NCI-H748 treated with DMSO at 0.1 percent for 48 hours (cell line): ENCODE measurements around the gene FUCA1.
"Not testable (repeated sequence)": the region's sequence is repeated elsewhere in the genome, so short reads cannot be mapped to it uniquely, and the experiment has no call there.

Source experiments
- DNase-seq: peaks from one replicate; lab custom pipeline; 2025; lab: John Stamatoyannopoulos, UW

Gene FUCA1

GRCh38 chr1:23895993-23896392 lies 27.9 kb upstream of the FUCA1 start:
- DNase-seq: no peak

- DNase-seq: no peak
Measured at GRCh38 chr1:23895082-23895481, 27.0 kb upstream of the FUCA1 start.

- no peak for DNase-seq
Measured at GRCh38 chr1:23889074-23889473, 21.0 kb upstream of the FUCA1 start.

DNA sequence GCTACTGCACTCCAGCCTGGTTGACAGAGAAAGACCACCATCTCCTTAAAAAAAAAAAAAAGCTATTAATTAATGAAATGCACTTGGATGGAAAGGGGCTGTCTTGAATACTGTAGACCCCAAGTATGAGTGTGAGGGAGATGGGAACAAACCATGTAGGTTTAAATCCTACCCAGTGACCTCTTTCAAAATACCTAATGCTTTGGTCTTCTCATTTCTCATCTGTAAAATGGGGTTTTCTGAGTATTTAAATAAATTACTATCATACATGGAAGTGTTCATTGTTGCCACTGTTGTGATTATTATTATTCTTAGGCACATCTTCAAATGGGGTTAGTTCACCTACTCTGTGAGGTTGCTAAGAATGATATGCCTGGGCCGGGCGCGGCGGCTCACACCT lies 17.1 kb upstream of the FUCA1 start:
- no peak for DNase-seq

DNA sequence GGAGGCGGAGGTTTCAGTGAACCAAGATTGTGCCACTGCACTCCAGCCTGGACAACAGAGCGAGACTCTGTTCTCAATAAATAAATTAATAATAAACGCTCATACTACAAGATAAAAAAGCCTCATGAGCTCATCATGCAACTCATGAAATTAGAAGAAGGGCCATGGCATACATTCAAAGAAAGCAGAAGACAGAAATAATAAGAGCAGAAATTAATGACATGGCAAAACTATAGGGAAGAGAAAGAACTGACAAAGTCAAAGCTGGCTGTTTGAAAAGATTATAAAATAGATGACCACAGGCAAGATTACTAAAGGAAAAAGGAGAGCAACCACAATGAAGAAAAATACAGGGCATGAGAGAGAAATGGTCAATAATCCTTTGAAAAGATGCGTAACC lies 14.7 kb upstream of the FUCA1 start:
- DNase-seq: no peak

- no peak for DNase-seq
Measured at GRCh38 chr1:23879809-23880208, 11.7 kb upstream of the FUCA1 start.

DNA sequence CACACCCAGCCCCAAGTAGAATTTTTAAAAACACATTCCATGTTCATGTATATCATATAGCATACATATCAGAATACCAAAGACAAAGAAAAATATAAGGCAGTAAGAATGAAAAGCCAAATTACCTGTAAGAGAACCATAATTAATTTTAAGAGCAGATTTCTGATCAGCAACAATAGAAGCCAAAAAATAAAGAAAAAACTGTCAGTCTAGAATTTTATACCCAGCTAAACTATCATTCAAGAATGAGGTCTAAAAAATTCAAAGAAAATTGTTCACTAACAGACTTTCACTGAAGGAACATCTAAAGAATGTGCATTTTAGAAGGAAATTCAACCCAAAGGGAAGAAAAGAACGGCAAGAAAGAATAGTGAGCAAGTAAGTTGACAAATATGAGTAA lies 10.6 kb upstream of the FUCA1 start:
- DNase-seq: no peak

DNA sequence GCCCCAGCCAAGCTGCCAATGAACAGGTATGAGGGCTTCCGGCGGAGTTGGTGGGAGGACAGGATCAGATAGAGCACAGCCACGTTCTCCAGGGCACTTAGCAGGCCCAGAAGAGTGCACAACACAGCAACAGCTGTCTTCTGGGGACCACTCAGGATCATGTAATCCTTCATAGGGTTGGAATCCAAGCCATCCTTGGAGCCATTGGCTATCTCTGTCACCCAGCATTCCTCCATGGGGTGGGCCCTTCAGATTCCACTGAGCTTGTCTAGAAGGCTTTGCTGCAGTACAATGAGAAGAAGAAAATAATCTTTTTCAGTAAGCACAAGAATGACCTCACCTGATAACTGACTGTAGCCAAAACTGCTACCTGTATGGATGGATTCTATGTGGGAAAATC lies 7.3 kb upstream of the FUCA1 start:
- DNase-seq: no peak

DNA sequence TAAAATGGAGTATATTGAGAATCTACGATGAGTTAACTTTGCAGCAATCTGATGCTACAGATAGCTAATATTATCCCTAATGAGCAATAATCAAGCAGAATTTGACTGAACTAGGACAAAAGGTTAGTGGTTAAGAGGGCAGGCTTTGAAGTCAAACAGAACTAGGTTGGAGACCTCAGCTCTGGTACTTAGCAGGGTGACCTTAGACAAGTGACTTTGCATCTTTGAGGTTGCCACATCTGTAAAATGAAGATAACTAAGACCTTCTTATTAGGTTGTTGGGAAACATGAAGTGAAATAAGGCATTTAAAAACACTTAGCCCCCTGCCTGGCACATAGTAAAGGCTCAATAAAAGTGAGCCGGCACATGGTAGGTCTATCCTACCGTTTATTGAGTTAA lies 4.3 kb upstream of the FUCA1 start:
- no peak for DNase-seq

DNA sequence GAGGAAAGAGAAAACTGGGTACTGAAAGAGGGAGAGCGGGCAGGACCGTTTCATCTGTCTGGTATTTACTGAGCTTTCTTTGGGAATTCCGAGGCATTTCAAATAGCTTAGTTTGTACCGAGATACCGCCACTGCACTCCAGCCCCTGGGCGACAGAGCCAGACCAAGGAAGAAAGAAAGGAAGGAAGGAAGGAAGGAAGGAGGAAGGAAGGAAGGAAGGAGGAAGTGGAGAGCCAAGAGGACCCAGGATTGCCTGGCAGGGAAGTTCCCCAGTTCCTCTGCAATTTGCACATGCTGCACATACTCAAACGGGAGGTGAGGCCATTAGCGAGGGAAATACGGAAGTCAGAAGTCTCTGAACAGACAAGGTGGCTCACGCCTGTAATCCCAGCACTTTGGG lies 961 bp upstream of the FUCA1 start:
- no peak for DNase-seq

DNA sequence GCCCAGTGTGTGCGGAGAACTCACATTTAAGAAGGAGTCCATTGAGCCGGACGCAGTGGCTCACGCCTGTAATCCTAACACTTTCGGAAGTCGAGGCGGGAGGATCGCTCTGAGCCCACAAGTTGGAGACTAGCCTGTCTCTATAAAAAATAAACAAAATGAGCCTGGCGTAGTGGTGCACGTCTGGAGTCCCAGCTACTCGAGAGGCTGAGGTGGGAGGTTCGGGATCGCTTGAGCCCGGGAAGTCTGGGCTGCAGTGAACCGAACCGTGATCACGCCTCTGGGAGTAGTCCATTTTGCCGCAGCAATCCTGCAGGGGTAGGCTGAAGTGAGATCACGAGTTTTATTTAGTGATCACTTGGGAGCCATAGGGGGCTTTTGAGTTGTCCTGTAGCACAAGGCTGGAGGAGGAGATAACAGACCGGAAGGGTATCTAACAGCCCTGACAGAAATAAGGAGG lies 497 bp upstream of the FUCA1 start:
- peak; percentile 68 for DNase-seq

- DNase-seq: no peak
Measured at GRCh38 chr1:23867542-23867894, 572 bp downstream of the FUCA1 start.

- DNase-seq: no peak
Measured at GRCh38 chr1:23865543-23865930, 2.6 kb downstream of the FUCA1 start.

- no peak for DNase-seq
Measured at GRCh38 chr1:23864801-23865542, 3.1 kb downstream of the FUCA1 start.

DNA sequence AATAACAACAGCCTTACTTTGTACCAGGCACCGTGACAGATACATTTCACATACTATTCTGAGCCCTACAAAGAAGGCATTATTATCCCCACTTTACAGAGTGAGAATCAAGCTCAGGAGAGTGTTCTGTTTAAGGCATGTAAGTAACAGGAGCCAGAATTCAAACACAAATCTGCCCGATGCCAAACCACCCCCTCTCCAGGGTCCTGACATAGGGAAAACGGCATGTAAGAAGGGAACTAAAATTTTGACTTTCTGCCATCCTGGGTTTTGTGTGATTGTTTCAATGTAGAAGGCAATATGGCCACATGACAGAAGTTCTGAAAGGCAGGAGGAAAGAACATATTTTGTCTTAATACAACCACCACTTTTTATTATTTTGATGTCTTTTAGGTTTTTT lies 5.5 kb downstream of the FUCA1 start:
- no peak for DNase-seq

DNA sequence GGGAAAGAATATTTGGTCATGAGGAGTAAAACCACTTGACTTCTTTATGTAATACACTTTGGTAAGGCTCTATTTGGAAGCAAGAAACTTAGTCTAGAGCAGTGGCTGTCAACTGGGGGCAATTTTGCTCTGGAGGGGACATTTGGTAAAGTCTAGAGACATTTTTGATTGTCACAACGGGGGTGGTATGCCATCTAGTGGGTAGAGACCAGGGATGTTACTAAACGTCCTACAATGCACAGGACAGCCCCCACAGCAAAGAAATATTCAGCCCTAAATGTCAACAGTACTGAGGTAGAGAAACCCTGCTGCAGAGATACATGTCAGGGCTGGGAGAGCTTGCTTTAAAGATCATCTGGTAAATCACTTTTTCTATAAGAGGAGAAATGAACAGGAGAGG lies 13.5 kb downstream of the FUCA1 start:
- DNase-seq: no peak

GRCh38 chr1:23853124-23853523 lies 15.0 kb downstream of the FUCA1 start:
- DNase-seq: not testable (repeated sequence)

- not testable (repeated sequence) for DNase-seq
Measured at GRCh38 chr1:23851406-23851805, 16.7 kb downstream of the FUCA1 start.

DNA sequence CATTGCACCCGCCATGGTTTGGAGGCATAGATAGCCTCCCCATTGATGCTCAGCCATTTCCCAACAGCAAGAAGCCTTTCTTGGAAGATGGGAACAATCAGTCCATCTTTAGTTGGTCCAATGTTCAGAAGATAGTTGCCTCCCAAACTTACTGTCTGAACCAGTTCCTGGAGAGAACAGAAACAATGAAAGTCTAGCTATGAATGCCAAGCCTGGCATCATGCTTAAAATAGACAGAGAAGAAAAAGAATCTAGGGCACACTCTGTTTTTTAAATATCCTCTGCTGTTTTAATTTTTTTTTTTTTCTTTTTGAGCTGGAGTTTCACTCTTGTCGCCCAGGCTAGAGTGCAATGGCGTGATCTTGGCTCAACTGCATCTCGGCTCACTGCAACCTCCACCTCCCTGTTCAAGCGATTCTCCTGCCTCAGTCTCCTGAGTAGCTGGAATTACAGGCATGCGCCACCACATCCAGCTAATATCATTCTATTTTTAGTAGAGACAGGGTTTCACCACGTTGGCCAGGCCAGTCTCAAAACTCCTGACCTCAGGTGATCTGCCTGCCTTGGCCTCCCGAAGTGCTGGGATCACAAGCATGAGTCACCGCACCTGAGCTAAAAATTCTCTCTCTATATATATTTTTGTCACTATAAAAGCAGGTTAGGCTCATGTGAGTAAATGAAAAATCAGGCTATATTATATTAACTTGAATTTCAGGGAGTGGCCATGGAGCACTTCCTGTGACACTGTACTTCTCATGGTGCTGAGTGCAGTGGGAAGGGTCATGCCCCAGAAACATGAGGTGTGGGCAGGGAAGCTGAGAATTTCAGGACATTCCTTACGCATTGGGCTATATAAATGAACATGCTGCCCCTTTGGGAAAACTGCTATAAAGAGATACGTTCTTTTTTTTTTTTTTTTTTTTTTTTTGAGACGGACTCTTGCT lies 19.1 kb downstream of the FUCA1 start:
- DNase-seq: no peak

- not testable (repeated sequence) for DNase-seq
Measured at GRCh38 chr1:23847482-23848095, 20.5 kb downstream of the FUCA1 start.

DNA sequence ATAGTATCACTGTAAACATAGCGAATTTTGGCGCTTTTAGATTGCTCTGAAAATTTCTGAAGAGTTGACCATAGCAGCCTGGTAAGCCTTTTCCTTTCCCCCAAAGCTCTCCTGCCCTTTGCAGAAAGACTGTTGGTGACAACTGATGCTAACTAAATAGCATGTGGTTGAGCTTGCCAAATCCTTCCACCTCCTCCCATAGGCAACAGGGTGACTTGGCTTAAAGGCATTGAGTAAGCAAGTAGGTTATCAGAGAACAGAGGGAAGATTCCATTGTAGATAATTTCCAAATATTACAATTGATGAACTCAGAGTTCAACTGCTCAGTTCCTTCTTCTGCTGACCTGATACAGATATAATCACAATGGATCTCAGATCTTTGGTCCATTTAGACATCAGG lies 22.9 kb downstream of the FUCA1 start:
- DNase-seq: no peak

DNA sequence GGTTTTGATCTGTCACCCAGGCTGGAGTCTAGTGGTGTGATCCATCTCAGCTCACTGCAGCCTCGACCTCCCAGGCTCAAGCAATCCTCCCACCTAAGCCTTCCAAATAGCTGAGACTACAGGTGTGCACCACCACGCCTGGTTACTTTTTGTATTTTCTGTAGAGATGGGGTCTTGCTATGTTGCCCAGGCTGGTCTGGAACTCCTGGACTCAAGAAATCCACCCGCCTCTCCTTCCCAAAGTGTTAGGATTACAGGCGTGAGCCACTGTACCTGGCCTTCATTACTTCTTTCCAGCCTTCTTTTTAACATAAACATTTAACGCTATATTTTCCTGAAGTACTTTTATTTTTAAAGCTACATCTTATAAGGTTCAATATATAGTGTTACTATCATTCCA lies 24.4 kb downstream of the FUCA1 start:
- no peak for DNase-seq

DNA sequence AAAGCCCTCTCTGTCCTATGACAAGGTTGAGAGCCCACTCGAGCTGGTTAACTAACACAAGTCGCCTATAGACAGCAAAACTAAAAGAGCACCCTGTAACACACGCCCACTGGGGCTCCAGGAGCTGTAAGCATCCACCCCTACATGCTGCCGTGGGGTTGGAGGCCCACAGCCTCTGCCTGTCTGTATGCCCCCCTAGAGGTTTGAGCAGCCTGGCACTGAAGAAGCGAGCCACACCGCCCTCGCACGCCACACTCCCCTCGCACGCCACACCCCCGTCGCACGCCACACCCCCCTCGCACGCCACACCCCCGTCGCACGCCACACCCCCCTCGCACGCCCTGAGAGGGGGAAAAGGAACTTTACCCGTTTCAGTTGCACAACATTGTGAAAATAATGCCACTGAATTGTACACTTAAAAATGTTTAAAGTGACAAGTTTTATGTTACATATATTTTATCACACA lies 29.7 kb downstream of the FUCA1 start:
- peak; percentile 7 for DNase-seq
